Liver (tissue), 9 donors: ENCODE results near the gene GALK2. TPM values are rescaled to one million over a fixed set of nuclear protein-coding genes. Genes with fewer than 3 reads are reported as not detected.
"Not testable (repeated sequence)": the region's sequence is repeated elsewhere in the genome, so short reads cannot be mapped to it uniquely, and the experiment has no call there.

Experiments
- DNase-seq: peaks from one replicate; pipeline ENCODE4 v3.0.0-alpha.2; 2017; ENCODE audit warnings: low spot score
- H3K27ac ChIP-seq, 2 donors: one replicate each; pipeline ENCODE4 v1.7.0; 2013; ENCODE audit warnings: inconsistent platforms in 2 of 2, low read length in 2 of 2, control low read depth in 1 of 2, low read depth in 1 of 2, mild to moderate bottlenecking in 1 of 2
- H3K27me3 ChIP-seq, 4 donors: one replicate each; pipeline versions ENCODE4 v1.6.1 to v1.7.0; 2013; ENCODE audit warnings: low read length in 3 of 4, inconsistent platforms in 1 of 4, mild to moderate bottlenecking in 1 of 4, moderate library complexity in 1 of 4; ENCODE audit not compliant: control insufficient read depth in 4 of 4, insufficient read depth in 4 of 4
- H3K36me3 ChIP-seq, 4 donors: one replicate each; pipeline versions ENCODE4 v1.6.1 to v1.7.0; 2013; ENCODE audit warnings: low read length in 3 of 4, mild to moderate bottlenecking in 3 of 4, low read depth in 1 of 4, moderate library complexity in 1 of 4; ENCODE audit not compliant: control insufficient read depth in 4 of 4, insufficient read depth in 3 of 4
- H3K4me1 ChIP-seq, 4 donors: one replicate each; pipeline versions ENCODE4 v1.6.1 to v1.7.0; 2013; ENCODE audit warnings: low read length in 3 of 4, mild to moderate bottlenecking in 3 of 4, moderate library complexity in 1 of 4; ENCODE audit not compliant: control insufficient read depth in 4 of 4, insufficient read depth in 4 of 4
- H3K4me3 ChIP-seq, 3 donors: one replicate each; pipeline versions ENCODE4 v1.6.1 to v1.7.0; 2013; ENCODE audit warnings: low read length in 3 of 3, control low read depth in 1 of 3, low read depth in 1 of 3, mild to moderate bottlenecking in 1 of 3
- H3K9ac ChIP-seq, 2 donors: one replicate each; pipeline ENCODE4 v1.7.0; 2013; ENCODE audit warnings: low read length in 2 of 2, mild to moderate bottlenecking in 2 of 2, moderate library complexity in 2 of 2, control low read depth in 1 of 2, low read depth in 1 of 2
- H3K9me3 ChIP-seq, 4 donors: one replicate each; pipeline versions ENCODE4 v1.6.1 to v1.7.0; 2013; ENCODE audit warnings: low read length in 3 of 4; ENCODE audit not compliant: control insufficient read depth in 4 of 4
- ATF3 ChIP-seq: IDR thresholded peaks from 2 replicates; pipeline ENCODE4 v1.6.1; 2016; ENCODE audit warnings: antibody characterized with exemption
- EGR1 ChIP-seq, 2 donors: IDR thresholded peaks; 2 replicates each; pipeline ENCODE4 v1.6.1; 2016 to 2018; ENCODE audit warnings: antibody characterized with exemption in 2 of 2, low read depth in 2 of 2
- FOXA2 ChIP-seq: IDR thresholded peaks from 2 replicates; pipeline ENCODE4 v1.6.1; 2016; ENCODE audit warnings: antibody characterized with exemption
- GABPA ChIP-seq, 2 donors: IDR thresholded peaks in 1 of 2; conservative IDR thresholded peaks in 1 of 2; 2 replicates each; pipeline ENCODE4 v1.6.1; 2016; ENCODE audit warnings: antibody characterized with exemption in 2 of 2, mild to moderate bottlenecking in 1 of 2, moderate library complexity in 1 of 2
- HNF4A ChIP-seq, 2 donors: conservative IDR thresholded peaks; 2 replicates each; pipeline ENCODE4 v1.6.1; 2016; ENCODE audit warnings: antibody characterized with exemption in 2 of 2, mild to moderate bottlenecking in 2 of 2
- HNF4G ChIP-seq: IDR thresholded peaks from 2 replicates; pipeline ENCODE4 v1.6.1; 2016; ENCODE audit warnings: antibody characterized with exemption
- JUND ChIP-seq, 2 donors: IDR thresholded peaks; 2 replicates each; pipeline ENCODE4 v1.6.1; 2016; ENCODE audit warnings: antibody characterized with exemption in 2 of 2
- NR2F2 ChIP-seq: IDR thresholded peaks from 2 replicates; pipeline ENCODE4 v1.6.1; 2016; ENCODE audit warnings: antibody characterized with exemption
- REST ChIP-seq: IDR thresholded peaks from 2 replicates; pipeline ENCODE4 v1.6.1; 2016; ENCODE audit warnings: antibody characterized with exemption, mild to moderate bottlenecking
- RXRA ChIP-seq, 2 donors: IDR thresholded peaks; 2 replicates each; pipeline ENCODE4 v1.6.1; 2017 to 2018; ENCODE audit warnings: antibody characterized with exemption in 2 of 2, mild to moderate bottlenecking in 1 of 2
- SP1 ChIP-seq: IDR thresholded peaks from 2 replicates; pipeline ENCODE4 v1.6.1; 2018; ENCODE audit warnings: antibody characterized with exemption, mild to moderate bottlenecking
- TAF1 ChIP-seq: conservative IDR thresholded peaks from 2 replicates; pipeline ENCODE4 v1.6.1; 2016; ENCODE audit warnings: antibody characterized with exemption, mild to moderate bottlenecking
- YY1 ChIP-seq: IDR thresholded peaks from 2 replicates; pipeline ENCODE4 v1.6.1; 2016; ENCODE audit warnings: antibody characterized with exemption, mild to moderate bottlenecking
- ZBTB33 ChIP-seq: IDR thresholded peaks from 2 replicates; pipeline ENCODE4 v1.6.1; 2016; ENCODE audit warnings: antibody characterized with exemption
- WGBS: extraction: QIAGEN DNeasy Blood & Tissue Kit; methylation state at CpG from one replicate; pipeline ENCODE4 v1.1.7; 2013; 5-methylcytosine and 5-hydroxymethylcytosine counted together
- polyA plus RNA-seq, 2 donors: library from polyadenylated mRNA; stranded (reverse) in 1 of 2; unstranded in 1 of 2; fragments of 200-250 nt in 1 of 2; fragments of >200 nt in 1 of 2; fragmentation: Nextera tagmentation in 1 of 2; extraction: Ambion mirVana in 1 of 2; gene quantifications; one replicate each; pipeline versions ENCODE4 v1.2.1 to v1.2.3, GENCODE V29; 2013 to 2015
- total RNA-seq, 2 donors: library from RNA; depleted of rRNA; stranded (reverse); fragments of >200 nt; gene quantifications; one replicate each; pipeline ENCODE4 v1.2.3, GENCODE V29; 2014
- donor health status: healthy.
- donor health status: healthy.
- donor health status: healthy.
- donor health status: healthy.
- donor health status: healthy.

GALK2 gene
- total and polyA plus RNA-seq, 4 donors: 18.1 to 57.0 (median 24.5) TPM

GRCh38 chr15:49331951-49332350 is 161.9 kb downstream of the GALK2 start:
- WGBS: 97% methylated on average over 3 of the region's 3 CpGs
- Histone ChIP-seq H3K9me3 (no peaks in the 10 kb centered on the region), H3K36me3 (peaks cover 2 to 5% (median 2%) of the 10 kb centered on the region in 4 donors), H3K27ac (no peak overlapping the region), H3K4me3 (no peak overlapping the region), H3K9ac (no peak overlapping the region), H3K4me1 (no peaks in the 10 kb centered on the region), H3K27me3 (no peaks in the 10 kb centered on the region)
- TF ChIP-seq FOXA2: no peak
- no peak for TF ChIP-seq RXRA (IDR thresholded peaks at IDR 0.05)
- no peak for DNase-seq

GRCh38 chr15:49339656-49340055 is 169.6 kb downstream of the GALK2 start:
- 83% methylated on average over 10 of the region's 10 CpGs for WGBS
- H3K9me3 ChIP-seq: no peaks in the 10 kb centered on the region
- no peak overlapping the region for H3K9ac ChIP-seq
- no peak overlapping the region for H3K27ac ChIP-seq
- H3K27me3 ChIP-seq: no peaks in the 10 kb centered on the region
- no peak for DNase-seq
- no peak for TF ChIP-seq HNF4A (conservative IDR thresholded peaks at IDR 0.05)
- no peak for TF ChIP-seq HNF4G
- H3K36me3 ChIP-seq: no peaks in the 10 kb centered on the region
- H3K4me3 ChIP-seq: no peak overlapping the region
- H3K4me1 ChIP-seq: no peaks in the 10 kb centered on the region

GRCh38 chr15:49343546-49343945 is 173.5 kb downstream of the GALK2 start:
- no peaks in the 10 kb centered on the region for H3K4me1 ChIP-seq
- H3K27me3 ChIP-seq: no peaks in the 10 kb centered on the region
- no peaks in the 10 kb centered on the region for H3K9me3 ChIP-seq
- H3K4me3 ChIP-seq: no peak overlapping the region
- H3K9ac ChIP-seq: no peak overlapping the region
- DNase-seq: no peak
- no peaks in the 10 kb centered on the region for H3K36me3 ChIP-seq
- TF ChIP-seq ZBTB33 (no peak), JUND (IDR thresholded peaks at IDR 0.05) (no peak), YY1 (no peak), REST (no peak), HNF4G (no peak), TAF1 (no peak), RXRA (IDR thresholded peaks at IDR 0.05) (no peak), ATF3 (no peak), SP1 (no peak), EGR1 (IDR thresholded peaks at IDR 0.05; ENCODE audit: low read depth in 2 of 2) (no peak), NR2F2 (no peak), GABPA (IDR thresholded peaks at IDR 0.05 in 1 of 2, conservative IDR thresholded peaks at IDR 0.05 in 1 of 2) (no peak)
- no peak overlapping the region for H3K27ac ChIP-seq

GRCh38 chr15:49354439-49354838 is 184.4 kb downstream of the GALK2 start:
- not testable (repeated sequence) for H3K4me3 ChIP-seq, H3K4me1 ChIP-seq, H3K27me3 ChIP-seq, DNase-seq, H3K9ac ChIP-seq, H3K27ac ChIP-seq, H3K36me3 ChIP-seq, H3K9me3 ChIP-seq
- WGBS: 86% methylated on average over 17 of the region's 17 CpGs
